Activated CD8-positive, alpha-beta memory T cell treated with anti-CD3 and anti-CD28 coated beads, Interleukin-2, amount 50 U/mL, for 24 hours (primary cell): Measurements from ENCODE around the gene SYDE1.

Source experiments
- DNase-seq: peaks from one replicate; pipeline ENCODE4 v3.0.0-alpha.2; 2020; ENCODE audit errors: extremely low read depth

Gene SYDE1

DNA sequence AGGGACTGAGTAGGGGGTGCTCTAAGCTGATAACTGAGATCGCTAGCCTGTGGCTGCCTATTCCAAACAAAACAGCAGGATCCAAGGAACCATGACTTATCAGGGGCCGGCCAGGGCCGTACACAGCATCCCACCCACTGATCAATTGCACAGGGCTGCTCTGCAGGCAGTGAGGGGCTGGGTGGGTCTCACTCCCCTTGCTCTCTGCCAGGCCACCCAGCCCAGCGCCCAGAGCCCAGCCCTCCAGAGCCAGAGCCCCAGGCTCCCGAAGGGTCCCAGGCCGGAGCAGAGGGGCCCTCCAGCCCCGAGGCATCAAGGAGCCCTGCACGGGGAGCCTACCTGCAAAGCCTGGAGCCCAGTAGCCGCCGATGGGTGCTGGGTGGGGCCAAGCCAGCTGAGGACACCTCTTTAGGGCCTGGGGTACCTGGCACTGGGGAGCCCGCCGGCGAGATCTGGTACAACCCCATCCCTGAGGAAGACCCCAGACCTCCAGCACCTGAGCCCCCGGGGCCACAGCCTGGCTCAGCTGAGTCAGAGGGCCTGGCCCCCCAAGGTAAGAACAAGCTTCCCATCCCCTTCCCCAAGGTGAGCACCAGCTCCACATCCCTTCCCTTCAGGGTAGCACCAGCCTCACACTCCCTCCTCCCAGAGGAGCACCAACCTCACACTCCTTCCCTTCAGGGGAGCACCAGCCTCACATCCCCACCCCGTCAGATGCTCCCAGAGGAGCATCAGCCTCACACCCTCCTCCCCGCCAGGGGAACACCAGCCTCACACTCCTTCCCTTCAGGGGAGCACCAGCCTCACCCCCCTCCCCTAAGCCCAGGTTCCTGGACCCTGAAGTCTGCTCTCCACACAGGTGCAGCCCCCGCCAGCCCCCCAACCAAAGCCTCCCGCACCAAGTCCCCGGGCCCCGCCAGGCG lies 1.9 kb downstream of the SYDE1 start:
- DNase-seq: no peak

DNA sequence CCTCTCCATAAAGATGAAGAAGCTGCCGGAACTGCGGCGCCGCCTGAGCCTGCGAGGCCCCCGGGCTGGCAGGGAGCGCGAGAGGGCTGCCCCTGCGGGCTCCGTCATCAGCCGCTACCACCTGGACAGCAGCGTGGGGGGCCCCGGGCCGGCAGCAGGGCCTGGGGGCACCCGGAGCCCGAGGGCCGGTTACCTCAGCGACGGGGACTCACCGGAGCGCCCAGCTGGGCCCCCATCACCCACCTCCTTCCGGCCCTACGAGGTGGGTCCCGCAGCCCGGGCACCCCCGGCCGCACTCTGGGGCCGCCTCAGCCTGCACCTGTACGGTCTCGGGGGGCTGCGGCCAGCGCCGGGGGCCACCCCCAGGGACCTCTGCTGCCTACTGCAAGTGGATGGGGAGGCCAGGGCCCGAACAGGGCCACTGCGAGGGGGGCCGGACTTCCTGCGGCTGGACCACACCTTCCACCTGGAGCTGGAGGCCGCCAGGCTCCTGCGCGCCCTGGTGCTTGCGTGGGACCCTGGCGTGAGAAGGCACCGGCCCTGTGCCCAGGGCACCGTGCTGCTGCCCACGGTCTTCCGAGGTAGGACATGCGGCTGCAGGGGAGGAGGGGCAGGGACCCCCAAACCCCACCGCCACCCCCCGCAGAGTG lies 2.7 kb downstream of the SYDE1 start:
- no peak for DNase-seq

DNA sequence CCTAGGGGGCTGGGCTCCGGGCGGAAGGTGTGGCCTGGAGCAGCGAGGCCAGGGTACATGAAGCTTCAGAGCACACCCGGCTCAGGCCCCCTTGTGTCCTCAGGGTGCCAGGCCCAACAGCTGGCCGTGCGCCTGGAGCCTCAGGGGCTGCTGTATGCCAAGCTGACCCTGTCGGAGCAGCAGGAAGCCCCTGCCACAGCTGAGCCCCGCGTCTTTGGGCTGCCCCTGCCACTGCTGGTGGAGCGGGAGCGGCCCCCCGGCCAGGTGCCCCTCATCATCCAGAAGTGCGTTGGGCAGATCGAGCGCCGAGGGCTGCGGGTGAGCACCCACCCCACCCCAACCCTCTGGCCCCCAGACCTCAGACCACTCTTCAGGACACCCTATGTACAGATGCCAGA lies 3.2 kb downstream of the SYDE1 start:
- no peak for DNase-seq

DNA sequence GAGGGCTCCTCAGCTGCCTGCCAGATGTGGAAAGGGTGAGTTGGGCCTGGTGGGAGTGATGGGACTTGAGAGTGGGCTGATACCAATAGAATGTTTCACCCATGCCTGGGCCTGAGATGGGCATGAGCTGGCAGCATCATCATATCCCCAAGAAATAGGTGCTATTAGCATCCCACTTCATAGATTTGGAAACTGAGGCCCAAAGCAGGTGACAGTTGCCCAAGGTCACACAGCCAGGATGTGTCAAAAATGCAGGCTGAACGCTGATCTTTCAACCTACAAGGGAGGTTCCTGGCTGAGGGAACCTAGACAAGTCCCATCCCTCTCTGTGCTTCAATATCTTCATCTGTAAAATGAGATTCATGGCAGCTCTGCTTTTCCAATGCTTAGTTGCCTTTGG lies 4.6 kb downstream of the SYDE1 start:
- DNase-seq: no peak

DNA sequence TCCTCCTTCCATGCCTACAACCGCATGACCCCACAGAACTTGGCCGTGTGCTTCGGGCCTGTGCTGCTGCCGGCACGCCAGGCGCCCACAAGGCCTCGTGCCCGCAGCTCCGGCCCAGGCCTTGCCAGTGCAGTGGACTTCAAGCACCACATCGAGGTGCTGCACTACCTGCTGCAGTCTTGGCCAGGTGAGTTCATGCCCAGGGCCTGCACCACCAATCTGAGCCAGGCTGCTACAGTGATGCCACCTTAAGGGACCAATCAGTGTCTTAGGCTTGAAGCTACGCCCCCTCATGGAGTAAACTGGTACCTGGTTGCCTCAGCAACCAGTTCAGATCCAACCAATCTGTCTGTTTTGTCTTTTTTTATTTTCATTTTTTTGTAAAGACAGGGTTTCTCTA lies 5.2 kb downstream of the SYDE1 start:
- DNase-seq: no peak

DNA sequence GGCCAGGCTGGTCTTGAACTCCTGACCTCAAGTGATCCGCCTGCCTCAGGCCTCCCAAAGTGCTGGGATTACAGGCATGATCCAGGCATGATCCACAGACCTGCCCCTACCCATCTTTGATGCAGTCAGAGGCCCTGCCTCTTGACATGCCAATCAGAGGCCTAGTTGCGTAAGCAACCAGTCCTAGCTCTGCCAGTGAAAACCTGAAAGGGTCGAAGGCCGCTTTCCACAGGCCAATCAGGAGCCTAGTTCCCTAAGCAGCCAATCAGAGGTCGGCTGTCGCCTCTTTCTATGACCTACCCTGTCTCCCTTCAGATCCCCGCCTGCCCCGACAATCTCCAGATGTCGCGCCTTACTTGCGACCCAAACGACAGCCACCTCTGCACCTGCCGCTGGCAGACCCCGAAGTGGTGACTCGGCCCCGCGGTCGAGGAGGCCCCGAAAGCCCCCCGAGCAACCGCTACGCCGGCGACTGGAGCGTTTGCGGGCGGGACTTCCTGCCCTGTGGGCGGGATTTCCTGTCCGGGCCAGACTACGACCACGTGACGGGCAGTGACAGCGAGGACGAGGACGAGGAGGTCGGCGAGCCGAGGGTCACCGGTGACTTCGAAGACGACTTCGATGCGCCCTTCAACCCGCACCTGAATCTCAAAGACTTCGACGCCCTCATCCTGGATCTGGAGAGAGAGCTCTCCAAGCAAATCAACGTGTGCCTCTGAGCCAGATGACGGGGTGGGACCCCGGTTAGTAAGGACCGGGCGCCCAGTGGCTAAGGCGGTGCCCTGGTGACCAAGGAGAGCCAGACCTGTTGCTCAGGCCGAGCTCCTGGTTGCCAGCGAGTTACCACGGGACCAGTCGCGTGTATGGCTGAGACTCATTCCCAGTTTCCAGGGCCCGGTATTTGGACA lies 6.3 kb downstream of the SYDE1 start:
- DNase-seq: no peak

DNA sequence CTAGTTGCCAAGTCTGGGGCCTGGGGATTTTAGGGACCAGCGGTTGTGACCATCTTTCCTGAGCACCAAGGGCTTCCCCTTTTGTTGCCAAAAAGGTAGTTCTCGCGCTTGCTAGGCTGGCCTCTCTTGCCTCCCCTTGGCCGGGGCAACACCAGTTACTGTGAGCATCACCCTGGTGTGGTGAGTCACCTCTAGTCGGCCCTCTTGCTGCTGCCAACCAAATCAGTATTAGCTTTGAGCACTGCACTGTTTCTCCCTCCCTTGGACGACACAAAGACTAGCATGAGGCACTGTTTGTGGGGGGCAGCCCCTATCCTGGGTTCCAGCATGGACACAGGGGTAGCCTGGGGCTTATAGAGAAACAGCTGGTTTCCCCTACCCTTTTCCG lies 6.9 kb downstream of the SYDE1 start:
- no peak for DNase-seq

DNA sequence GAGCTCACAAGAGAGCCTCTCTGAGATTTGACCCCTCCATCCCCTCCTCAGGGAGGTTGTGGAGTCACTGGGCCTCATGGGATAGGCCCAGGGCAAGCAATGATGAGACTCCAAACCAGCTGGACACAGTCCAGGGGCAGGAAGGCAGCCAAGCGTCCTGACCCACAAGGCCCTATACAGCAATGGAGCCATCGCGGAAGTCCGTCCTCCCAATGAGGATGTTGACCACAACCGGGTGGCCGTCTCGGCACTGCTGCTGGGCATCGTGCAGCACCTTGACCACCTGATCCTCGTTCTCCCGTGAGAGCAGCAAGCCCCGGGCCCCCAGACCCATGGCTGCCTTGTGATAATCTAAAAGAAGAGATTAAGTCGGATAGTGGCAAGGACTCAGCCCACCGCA lies 7.9 kb downstream of the SYDE1 start:
- no peak for DNase-seq

DNA sequence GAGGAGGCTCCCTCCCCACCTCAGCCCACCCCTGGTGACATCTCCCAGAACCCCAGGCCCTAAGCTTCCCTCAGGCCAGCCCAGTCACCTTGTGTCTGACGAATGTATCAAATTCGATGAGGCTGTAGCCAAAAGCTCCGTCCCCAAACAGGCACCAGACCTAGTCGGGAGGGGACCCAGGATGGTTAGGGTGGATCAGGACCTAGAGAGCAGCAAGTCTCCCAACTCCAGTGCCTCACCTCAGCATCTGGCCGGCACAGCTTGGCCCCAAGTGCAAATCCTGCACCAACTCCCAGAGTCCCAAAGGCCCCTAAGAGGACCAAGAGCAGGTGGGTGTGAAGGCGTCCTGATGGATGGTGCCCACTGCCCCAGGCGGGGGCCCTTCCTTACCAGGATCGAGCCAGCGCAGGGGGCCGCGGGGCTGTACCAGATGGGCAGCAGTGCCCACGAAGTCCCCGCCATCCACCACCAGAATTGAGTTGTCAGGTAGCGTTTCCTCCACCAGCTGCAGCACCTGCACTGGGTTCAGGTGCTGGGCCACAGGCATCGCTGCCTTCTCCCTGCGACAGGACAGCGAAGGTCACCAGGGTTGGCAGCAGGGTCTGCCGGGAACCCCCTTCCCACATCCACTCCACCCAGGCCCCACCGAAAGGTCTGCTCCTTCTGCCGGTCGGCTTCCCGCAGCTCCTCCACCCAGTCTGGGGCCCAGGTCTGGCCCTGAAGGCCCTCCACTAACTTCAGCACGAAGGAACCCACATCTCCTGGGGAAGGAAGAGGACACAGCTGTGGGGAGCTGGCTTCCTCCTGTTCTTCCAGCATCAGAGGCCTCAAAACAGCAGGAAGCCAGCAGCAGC lies 8.8 kb downstream of the SYDE1 start:
- DNase-seq: no peak

DNA sequence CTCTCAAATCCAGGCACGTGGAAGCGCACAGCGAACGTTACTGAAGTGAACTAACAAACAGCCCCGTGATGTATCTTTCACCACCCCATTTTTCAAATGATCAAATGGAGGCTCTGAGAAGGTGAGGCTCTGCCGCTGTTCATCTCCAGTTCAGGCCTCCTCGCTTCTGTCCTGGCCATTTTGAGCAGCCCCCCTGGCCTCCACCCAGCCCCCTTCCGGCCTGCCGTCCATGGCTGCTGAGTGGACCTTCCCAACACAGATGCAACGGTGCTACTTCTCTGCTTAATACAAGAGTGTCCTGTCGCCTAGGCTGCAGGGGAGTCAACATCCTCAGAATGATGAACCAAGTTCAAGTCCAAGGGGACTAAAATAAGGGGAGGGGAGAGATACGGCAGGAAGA lies 9.7 kb downstream of the SYDE1 start:
- no peak for DNase-seq

DNA sequence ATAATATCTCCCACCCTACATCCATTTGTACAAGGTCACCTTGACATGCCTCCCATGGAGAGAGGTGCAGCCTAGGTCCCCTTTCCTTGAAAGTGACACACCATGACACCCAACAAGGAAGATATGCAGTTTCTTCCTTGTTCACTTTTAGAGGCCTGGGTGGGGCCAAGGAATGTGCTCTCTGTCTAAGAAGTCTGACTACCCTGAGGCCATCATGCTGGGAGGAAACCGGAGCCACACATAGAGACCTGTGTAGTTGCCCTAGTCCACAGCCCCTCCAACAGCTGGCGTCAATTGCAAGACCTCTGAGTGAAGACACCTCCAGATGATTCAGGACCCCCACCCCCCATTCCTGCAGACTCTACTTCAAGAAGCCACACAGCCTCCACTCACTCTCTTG lies 11.0 kb downstream of the SYDE1 start:
- no peak for DNase-seq

DNA sequence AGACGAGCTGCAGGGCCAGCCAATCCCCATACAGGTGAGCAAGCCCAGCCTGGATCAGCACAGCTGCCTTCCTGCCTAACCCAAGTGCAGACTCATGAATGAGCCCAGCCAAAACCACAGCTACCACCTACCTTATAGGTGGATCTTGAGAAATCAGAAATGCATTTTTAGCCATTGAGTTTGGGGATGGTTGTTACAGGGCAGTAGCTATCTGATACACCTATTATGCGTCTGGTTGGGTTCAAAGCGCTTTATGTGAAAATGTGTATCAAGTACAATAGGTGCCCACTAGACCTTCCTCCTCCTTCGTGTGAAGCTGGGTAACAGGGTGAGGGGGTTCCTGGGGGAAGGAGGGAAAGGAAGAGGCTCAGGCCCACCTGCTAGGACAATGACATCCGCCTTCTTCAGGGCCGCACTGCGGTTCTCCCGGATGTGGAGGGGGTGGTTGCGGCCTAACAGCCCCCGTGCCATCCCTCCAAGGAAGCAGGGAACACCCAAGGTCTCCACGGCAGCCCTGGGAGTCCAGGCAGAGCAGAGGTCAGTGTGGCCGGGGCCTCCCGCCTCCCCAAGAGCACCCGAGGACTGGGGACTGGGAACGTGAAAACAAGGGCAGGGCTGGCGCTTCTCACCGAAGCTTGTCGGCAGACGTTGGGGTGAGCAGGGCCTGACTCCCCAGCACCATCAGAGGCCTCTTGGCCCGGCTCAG lies 11.7 kb downstream of the SYDE1 start:
- DNase-seq: no peak

DNA sequence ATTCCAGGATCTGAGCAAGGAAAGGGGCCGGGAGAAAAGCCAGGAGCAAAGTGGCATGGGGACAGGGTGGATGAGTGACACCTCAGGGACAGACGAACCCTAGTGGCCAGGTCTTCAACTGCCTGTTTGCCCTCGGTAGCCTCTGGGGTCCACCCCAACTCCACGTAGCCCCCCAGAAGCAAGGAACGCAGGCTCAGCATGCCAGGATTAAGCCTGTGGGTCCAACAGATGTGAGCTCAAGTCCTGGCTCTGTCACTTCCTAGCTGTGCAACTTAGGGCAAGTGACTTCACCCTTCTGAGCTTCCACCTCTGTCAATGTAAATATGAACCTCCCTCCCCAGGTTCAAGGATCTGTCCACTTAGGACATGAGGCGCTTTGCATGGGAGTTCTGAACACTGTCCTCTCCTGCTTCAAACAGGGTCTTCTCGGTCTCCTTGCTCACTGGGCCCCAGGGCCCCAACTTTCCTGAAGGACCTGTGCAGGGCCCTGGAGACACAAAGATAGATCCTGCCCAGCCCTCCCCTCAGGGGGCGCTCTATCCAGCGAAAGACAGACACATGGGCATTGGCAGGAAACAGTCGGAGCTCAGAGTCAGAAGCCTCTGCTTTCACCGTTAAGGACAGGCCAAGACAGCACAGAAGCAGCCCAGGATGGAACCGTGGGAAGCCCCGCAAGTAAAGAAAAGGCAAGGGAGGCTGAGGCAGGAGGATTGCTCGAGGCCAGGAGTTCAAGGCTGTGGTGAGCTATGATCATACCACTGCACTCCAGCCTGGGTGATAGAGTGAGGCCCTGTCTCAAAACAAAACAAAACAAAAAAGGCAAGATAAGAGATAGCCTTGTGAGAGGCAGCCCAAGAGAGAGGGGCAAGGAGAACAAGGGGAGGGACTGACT lies 13.2 kb downstream of the SYDE1 start:
- DNase-seq: no peak

DNA sequence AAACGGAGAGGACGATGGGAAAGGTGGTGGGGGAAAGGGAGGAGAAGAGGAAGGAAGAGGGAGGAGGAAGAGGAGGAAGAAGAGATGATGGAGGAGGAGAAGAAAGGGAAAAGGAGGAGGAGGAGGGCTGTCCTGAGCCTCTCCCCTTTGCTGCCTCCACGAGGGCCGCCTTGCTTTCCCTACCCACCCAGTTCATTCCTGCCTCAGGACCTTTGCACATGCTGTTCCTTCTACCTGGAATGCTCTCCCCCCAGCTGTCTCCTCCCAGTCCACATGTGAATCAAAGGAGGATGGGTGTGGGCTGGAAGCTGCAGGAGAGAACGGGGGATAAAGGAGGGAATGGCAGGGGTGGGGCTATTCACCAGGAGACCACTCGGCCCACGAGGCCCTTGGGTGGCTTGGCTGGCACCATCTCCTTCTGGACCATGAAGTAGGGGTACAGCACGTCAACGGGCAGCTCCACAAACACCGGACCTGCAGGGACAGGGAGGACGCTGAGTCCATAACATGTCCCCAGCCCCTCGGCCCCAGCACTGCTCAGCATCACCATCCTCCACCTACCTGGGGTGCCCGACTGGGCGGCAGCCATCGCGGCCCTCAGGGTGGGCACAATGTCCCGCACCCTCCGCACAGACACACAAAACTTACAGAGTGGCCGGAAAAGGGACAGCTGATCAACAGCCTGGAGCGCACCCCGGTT lies 15.3 kb downstream of the SYDE1 start:
- DNase-seq: no peak

DNA sequence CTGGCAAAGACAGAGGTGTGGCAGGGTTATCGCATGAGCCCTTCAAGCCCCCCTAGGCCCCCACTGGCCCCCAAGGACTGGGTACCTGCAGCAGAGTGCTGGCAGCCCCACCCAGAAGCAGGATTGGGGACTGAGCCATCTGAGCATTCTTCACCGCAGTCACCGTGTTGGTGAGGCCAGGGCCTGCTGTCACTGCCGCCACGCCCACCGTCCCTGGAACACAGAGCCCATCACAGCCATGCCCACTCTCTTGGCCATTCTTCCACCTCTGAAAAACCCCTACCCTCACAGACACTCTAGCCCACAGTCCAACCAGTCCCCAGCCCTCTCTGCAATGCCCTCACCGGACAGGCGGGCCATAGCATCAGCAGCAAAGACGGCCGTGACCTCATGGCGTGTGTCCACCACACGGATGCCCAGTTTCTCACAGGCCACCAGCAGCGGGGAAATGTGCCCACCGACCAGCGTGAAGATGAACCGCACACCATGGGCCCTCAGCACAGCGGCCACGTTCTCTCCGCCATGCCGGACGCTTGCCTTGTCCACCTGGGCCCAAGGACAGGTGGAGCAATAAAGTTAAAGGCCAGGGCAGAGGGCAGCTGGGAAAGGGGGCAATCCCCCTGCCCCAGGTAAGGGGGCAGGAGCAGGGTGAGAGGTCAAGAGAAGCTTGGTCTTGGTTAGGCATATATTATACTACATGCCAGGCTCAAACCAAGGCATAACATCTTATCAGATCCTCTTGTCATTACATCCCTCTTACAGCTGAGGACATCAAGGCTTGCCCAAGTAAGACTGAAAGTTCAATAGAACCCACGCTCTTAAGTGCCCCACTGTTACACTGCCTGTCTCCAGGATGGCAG lies 16.1 kb downstream of the SYDE1 start:
- DNase-seq: no peak

DNA sequence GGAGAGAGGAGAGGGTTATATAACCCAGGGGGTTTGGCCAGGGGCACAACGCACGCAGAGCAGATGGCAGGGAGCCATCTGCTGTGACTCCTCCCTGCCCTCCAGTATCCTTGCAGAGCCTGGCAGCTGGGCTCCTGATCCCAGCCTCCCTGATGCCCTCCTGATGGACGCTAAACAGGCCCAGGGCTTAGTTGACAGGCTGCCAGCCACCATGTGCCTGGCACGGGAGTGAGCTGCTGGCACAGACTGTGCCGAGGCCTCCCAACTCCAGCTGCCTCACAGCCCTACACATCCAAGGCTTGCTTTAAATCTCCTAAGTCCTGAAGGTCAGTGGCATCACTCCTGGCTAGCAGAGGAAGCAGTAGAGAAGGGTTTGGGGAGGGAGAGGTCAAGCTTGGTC lies 16.7 kb downstream of the SYDE1 start:
- no peak for DNase-seq

DNA sequence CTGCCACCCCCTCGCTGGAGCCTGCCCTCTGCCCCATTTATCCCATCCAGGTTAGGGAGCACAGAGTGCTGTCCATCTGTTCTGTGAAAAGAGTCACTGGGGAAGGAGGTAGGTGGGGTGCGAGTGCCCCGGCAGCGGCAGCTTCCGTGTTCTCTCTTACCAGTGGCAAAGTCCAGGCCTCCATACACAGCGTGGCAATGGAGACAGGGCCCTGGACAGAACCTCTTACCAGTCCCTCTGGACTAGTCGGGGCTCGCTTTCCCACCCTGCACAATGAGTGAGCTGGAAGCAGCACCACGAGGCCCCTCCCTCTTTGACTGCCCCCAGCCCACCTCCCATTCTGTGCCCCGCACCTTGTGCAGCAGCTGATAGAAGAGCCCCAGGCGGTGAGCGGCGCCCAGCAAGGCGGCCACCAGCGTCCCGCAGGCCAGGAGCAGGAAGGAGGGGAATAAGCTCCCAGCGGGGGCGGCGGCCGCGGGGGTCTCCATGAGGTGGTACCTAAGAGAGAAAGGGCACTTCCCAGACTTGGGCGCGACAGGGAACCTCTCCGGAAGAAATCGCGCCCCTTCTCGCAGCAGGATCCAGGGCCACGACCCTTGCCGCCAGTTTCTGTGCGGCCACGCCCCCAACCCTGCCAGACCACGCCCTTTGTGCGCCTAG lies 17.5 kb downstream of the SYDE1 start:
- no peak for DNase-seq
